ENCODE data around the gene RPGRIP1.
A peak's percentile ranks its signal among the peaks of the same experiment; 100 is the strongest.

GRCh38 chr14:21269252-21270046 lies 10.4 kb upstream of the RPGRIP1 start, which contains the start of gene HNRNPC:
- peak in 1 of 2 donors; percentile 98 for TF ChIP-seq POLR2A (IDR thresholded peaks at IDR 0.05)
- peak in 1 of 3 donors; percentile 82 for TF ChIP-seq CTCF (IDR thresholded peaks at IDR 0.05)
